SK-N-MC (cell line): ENCODE results near the gene ARHGEF10L.

Experiments
- EZH2 ChIP-seq: fragments of 200-600 bp; sonication (generic); IDR thresholded peaks from one replicate; pipeline ENCODE4 v1.6.1; 2017; ENCODE audit warnings: antibody characterized with exemption
- POLR2AphosphoS5 ChIP-seq: IDR thresholded peaks from 2 replicates; pipeline ENCODE4 v1.6.1; 2012; ENCODE audit warnings: mild to moderate bottlenecking, low read depth, low read length, borderline replicate concordance

- TF ChIP-seq EZH2 (no peak), POLR2AphosphoS5 (no peak)
Measured at GRCh38 chr1:17540255-17541001, 930 bp downstream of the ARHGEF10L start.
